Suprapubic skin (tissue), 4 donors: ENCODE measurements around the gene C2orf92. TPM values are rescaled to one million over a fixed set of nuclear protein-coding genes. Genes with fewer than 3 reads are reported as not detected.

ENCODE experiments used
- DNase-seq, 2 donors: peaks; one replicate each; pipeline ENCODE4 v3.0.0-alpha.2; 2019; ENCODE audit warnings: low spot score in 2 of 2
- H3K27ac ChIP-seq: fragments of 200-600 bp; sonication (generic); one replicate; pipeline ENCODE4 v1.5.1; 2019
- H3K27me3 ChIP-seq: fragments of 200-600 bp; sonication (generic); one replicate; pipeline ENCODE4 v1.5.1; 2019
- H3K36me3 ChIP-seq: fragments of 200-600 bp; sonication (generic); one replicate; pipeline ENCODE4 v1.5.1; 2019
- H3K4me1 ChIP-seq: fragments of 200-600 bp; sonication (generic); one replicate; pipeline ENCODE4 v1.5.1; 2019
- H3K4me3 ChIP-seq: fragments of 200-600 bp; sonication (generic); one replicate; pipeline ENCODE4 v1.5.1; 2019; ENCODE audit warnings: mild to moderate bottlenecking
- H3K9me3 ChIP-seq: fragments of 200-600 bp; sonication (generic); one replicate; pipeline ENCODE4 v1.5.1; 2019
- EP300 ChIP-seq: sonication (generic); formaldehyde crosslinking; IDR thresholded peaks from one replicate; pipeline ENCODE4 v1.6.1; 2017; ENCODE audit warnings: antibody characterized with exemption
- POLR2A ChIP-seq, 2 donors: fragments of 450-650 bp; IDR thresholded peaks; one replicate each; pipeline ENCODE4 v1.6.1; 2017; ENCODE audit warnings: antibody characterized with exemption in 2 of 2, mild to moderate bottlenecking in 2 of 2, moderate library complexity in 2 of 2
- POLR2AphosphoS5 ChIP-seq, 3 donors: sonication (generic); formaldehyde crosslinking; IDR thresholded peaks; one replicate each; pipeline ENCODE4 v1.6.1; 2017; ENCODE audit warnings: antibody characterized with exemption in 3 of 3
- WGBS: methylation state at CpG from one replicate; pipeline ENCODE4 v1.1.5; 2018; 5-methylcytosine and 5-hydroxymethylcytosine counted together
- total RNA-seq, 4 donors: library from RNA; depleted of rRNA; stranded (reverse); fragments of >200 nt; gene quantifications; one replicate each; pipeline ENCODE4 v1.1.0, GENCODE V29; 2016
- TF ChIP-seq, protein P1 (sequence below), 2 donors: fragments of 200-600 bp in 1 of 2; fragments of 450-650 bp in 1 of 2; sonication (generic) in 1 of 2; IDR thresholded peaks; one replicate each; pipeline ENCODE4 v1.5.1; 2016 to 2019; ENCODE audit warnings: antibody characterized with exemption in 2 of 2, mild to moderate bottlenecking in 1 of 2, moderate library complexity in 1 of 2

C2orf92 gene
- total RNA-seq, 4 donors from 2014 or later: 4.5 to 45.7 (median 14.7) TPM

DNA sequence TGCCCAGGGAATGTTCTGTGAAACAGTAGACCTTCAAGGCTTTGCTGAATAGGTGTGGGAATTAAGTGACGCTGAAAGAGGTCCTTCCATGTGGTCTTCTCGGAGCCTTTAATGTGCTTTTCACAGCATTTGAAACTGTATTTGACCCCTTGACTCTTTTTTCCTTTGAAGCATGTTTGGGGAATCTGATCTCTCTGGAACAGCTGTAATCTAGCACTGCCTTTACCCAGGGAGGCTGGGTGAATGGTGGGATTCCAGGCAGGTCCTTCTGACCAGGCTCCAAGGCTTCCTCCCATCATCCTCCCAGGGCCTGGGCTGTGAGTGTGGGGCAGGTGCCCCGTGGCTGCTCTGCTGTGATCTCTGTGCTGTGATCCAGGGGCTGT is 48.1 kb downstream of the C2orf92 start:
- WGBS: 55% methylated on average over 3 of the region's 3 CpGs
- TF ChIP-seq EP300: no peak
- TF ChIP-seq POLR2A (IDR thresholded peaks at IDR 0.05): no peak
- TF ChIP-seq POLR2AphosphoS5 (IDR thresholded peaks at IDR 0.05): no peak
- TF ChIP-seq, protein P1, sequence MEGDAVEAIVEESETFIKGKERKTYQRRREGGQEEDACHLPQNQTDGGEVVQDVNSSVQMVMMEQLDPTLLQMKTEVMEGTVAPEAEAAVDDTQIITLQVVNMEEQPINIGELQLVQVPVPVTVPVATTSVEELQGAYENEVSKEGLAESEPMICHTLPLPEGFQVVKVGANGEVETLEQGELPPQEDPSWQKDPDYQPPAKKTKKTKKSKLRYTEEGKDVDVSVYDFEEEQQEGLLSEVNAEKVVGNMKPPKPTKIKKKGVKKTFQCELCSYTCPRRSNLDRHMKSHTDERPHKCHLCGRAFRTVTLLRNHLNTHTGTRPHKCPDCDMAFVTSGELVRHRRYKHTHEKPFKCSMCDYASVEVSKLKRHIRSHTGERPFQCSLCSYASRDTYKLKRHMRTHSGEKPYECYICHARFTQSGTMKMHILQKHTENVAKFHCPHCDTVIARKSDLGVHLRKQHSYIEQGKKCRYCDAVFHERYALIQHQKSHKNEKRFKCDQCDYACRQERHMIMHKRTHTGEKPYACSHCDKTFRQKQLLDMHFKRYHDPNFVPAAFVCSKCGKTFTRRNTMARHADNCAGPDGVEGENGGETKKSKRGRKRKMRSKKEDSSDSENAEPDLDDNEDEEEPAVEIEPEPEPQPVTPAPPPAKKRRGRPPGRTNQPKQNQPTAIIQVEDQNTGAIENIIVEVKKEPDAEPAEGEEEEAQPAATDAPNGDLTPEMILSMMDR (IDR thresholded peaks at IDR 0.05): no peak

DNA sequence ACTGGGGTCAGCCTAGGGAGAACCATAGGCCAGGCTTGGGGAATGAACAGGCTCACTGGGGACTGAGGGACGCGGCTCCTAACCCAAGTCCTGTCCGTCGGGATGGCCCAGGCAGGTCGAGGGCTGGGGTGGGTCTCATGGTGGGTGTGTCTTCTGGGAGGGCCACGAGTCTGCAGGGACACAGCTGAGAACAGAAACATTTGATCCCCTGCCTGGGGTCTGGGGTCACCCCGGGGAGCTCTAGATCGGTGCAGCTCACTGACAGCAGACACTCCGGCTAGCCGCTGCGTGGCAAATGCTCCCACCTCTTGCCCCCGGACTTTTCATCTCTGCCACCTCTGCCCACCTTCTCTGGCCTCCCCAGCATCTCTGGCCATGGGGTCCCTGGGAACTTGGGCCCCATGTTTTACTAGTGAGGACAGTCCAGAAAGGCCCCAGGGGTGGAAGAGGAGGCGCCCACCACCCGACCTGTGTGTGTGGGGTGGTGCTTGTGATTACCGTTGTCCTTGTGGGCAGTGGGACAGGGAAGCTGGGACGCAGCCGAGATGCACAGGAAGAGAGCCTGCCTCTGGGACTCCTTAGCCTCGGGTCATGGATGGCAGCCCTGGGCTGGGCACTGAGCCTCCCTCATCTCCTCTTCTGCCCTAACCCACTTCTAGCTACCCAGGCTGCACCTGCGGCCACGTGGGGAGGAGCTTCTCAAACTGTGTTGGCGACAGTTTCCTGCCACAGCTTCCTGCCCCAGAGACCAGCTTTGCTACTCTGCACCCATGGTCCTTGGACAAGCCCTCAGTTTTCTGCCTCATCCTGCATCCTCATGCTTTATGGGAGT is 48.8 kb downstream of the C2orf92 start:
- H3K27me3 ChIP-seq: no peaks in the 10 kb centered on the region
- H3K36me3 ChIP-seq: no peaks in the 10 kb centered on the region
- TF ChIP-seq EP300 (no peak), POLR2A (IDR thresholded peaks at IDR 0.05) (no peak), POLR2AphosphoS5 (IDR thresholded peaks at IDR 0.05) (no peak)
- TF ChIP-seq, protein P1 (IDR thresholded peaks at IDR 0.05): no peak
- H3K27ac ChIP-seq: no peak overlapping the region
- no peak overlapping the region for H3K4me3 ChIP-seq
- H3K4me1 ChIP-seq: no peaks in the 10 kb centered on the region
- WGBS: 82% methylated on average over 21 of the region's 21 CpGs
- DNase-seq: no peak
- H3K9me3 ChIP-seq: no peaks in the 10 kb centered on the region

More for the DNA sequence above, 48.1 kb downstream of the C2orf92 start:
- no peaks in the 10 kb centered on the region for H3K36me3 ChIP-seq
- H3K4me1 ChIP-seq: no peaks in the 10 kb centered on the region
- no peak overlapping the region for H3K4me3 ChIP-seq
- H3K9me3 ChIP-seq: no peaks in the 10 kb centered on the region
- H3K27ac ChIP-seq: no peak overlapping the region
- no peak for DNase-seq
- no peaks in the 10 kb centered on the region for H3K27me3 ChIP-seq

DNA sequence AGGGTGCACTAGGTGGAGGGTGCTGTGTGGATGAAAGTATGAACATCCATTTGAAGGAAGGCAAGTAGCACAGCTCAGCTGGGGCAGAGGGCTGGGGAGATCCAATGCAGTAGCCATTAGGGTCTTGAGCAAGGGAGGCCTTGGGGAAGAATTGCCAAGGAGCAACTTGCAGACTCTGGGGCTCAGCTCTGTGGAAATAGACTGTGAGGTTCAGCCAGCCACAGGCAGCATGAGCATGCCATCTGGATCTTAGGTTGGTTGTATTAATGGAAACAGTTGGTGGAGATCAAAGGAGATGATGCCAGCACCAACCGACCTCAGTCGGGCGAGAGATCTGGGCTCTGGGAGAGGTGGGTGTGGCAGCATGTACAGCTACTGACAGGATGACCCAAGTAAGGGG is 49.4 kb downstream of the C2orf92 start:
- DNase-seq: no peak
- no peaks in the 10 kb centered on the region for H3K4me1 ChIP-seq
- no peaks in the 10 kb centered on the region for H3K9me3 ChIP-seq
- no peaks in the 10 kb centered on the region for H3K36me3 ChIP-seq
- peaks cover 4% of the 10 kb centered on the region for H3K27me3 ChIP-seq
- 50% methylated on average over 3 of the region's 3 CpGs for WGBS
- no peak overlapping the region for H3K4me3 ChIP-seq
- TF ChIP-seq POLR2AphosphoS5 (IDR thresholded peaks at IDR 0.05) (no peak), EP300 (no peak), POLR2A (IDR thresholded peaks at IDR 0.05) (no peak)
- TF ChIP-seq, protein P1 (IDR thresholded peaks at IDR 0.05): no peak
- H3K27ac ChIP-seq: no peak overlapping the region

DNA sequence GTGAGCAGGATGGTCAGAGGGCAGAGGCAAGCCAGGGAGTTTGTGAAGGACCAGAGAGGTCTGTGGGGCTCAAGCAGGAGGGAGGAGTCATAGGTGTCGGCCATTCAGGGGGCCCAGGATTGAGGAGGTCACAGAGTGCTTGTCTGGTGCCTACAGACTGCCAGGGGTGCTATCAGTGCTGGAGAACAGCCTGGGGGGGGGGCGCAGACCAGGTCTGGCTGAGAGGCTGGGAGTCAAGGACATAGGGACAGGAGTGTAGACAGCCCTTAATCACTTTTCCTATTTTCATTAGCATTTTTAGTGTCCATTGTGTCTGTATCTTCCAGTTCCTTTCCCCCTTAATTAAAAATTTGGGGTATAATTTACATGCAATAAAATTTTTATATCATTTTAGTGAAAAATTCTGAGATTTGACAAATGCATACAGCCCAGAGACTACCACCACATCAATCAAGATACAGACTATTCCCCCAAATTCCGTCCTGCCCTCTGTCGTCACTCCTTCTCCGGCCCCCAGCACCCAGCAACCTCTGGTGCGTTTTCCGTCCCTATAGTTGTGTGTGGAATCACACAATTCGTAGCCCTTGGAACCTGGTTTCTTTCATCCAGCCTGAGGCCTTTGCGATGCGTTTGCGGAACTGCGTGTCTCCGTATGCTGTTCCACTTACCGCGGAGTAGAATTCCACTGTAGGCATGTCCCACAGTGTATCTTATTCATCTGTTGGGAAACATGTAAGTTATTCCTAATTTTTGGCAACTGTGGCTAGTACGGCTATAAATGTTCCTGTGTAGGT is 50.0 kb downstream of the C2orf92 start:
- WGBS: 93% methylated on average over 16 of the region's 16 CpGs
- TF ChIP-seq POLR2A (IDR thresholded peaks at IDR 0.05) (no peak), POLR2AphosphoS5 (IDR thresholded peaks at IDR 0.05) (no peak), EP300 (no peak)
- TF ChIP-seq, protein P1 (IDR thresholded peaks at IDR 0.05): no peak
- no peak overlapping the region for H3K27ac ChIP-seq
- H3K27me3 ChIP-seq: peaks cover 8% of the 10 kb centered on the region
- no peaks in the 10 kb centered on the region for H3K4me1 ChIP-seq
- H3K36me3 ChIP-seq: no peaks in the 10 kb centered on the region
- DNase-seq: no peak
- no peaks in the 10 kb centered on the region for H3K9me3 ChIP-seq
- no peak overlapping the region for H3K4me3 ChIP-seq

DNA sequence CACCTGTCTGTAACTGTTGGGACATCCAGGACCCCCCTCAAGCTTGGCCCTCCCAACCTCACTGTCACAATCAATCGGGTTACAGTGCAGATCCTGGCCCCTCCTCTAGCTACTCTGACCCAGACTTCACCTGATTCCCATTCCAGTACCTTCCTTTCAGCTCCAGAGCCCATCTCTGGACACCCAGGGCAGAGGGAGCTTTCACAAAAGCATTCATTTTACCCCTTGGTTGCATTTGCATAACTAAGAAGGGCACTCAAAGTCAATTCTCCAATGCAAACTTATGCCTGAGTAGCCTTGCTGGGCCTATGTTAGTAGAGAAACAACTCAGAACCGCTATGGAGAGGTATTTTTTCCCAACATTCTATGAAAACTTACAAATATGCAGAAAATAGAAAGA is 51.2 kb downstream of the C2orf92 start:
- TF ChIP-seq POLR2AphosphoS5 (IDR thresholded peaks at IDR 0.05): no peak
- no peak for TF ChIP-seq POLR2A (IDR thresholded peaks at IDR 0.05)
- no peak for TF ChIP-seq EP300
- TF ChIP-seq, protein P1 (IDR thresholded peaks at IDR 0.05): no peak
- H3K4me3 ChIP-seq: no peak overlapping the region
- H3K27me3 ChIP-seq: peaks cover 10% of the 10 kb centered on the region
- no peaks in the 10 kb centered on the region for H3K9me3 ChIP-seq
- no peak for DNase-seq
- H3K4me1 ChIP-seq: no peaks in the 10 kb centered on the region
- no peak overlapping the region for H3K27ac ChIP-seq
- no peaks in the 10 kb centered on the region for H3K36me3 ChIP-seq
- 73% methylated on average over 2 of the region's 2 CpGs for WGBS
